Activated B cell treated with CpG ODN at 0.5 μM for 24 hours (primary cell): ENCODE results near the gene KCNH3. TPM values are rescaled to one million over a fixed set of nuclear protein-coding genes. Genes with fewer than 3 reads are reported as not detected.

Experiments used
- ATAC-seq: fragments of 200-7000 bp; cut with Tn5 transposase; one replicate; pipeline ENCODE4 v1.10.0; 2021; ENCODE audit warnings: low read depth, mild to moderate bottlenecking, moderate library complexity
- CTCF ChIA-PET: fragments of 350-600 bp; sonication (Branson Sonifier 250); formaldehyde crosslinking; loops from one replicate; lab custom pipeline; 2021; ENCODE audit warnings: antibody characterized with exemption; lab: Charles Lee
- POLR2A ChIA-PET: fragments of 350-600 bp; sonication (Branson Sonifier 250); formaldehyde crosslinking; loops from one replicate; lab custom pipeline; 2021; ENCODE audit warnings: antibody characterized with exemption; lab: Charles Lee
- DNase-seq: peaks from one replicate; pipeline ENCODE4 v3.0.0; 2022
- H3K27ac Mint-ChIP-seq: one replicate; pipeline ENCODE4 v1.8.0; 2020; ENCODE audit warnings: mixed read lengths
- H3K27me3 Mint-ChIP-seq: one replicate; pipeline ENCODE4 v1.8.0; 2021; ENCODE audit warnings: mixed read lengths
- H3K36me3 Mint-ChIP-seq: one replicate; pipeline ENCODE4 v1.8.0; 2021; ENCODE audit warnings: low read depth, mixed read lengths
- H3K4me1 Mint-ChIP-seq: one replicate; pipeline ENCODE4 v1.8.0; 2021; ENCODE audit warnings: mixed read lengths
- H3K4me3 Mint-ChIP-seq: one replicate; pipeline ENCODE4 v1.8.0; 2020; ENCODE audit warnings: mild to moderate bottlenecking, mixed read lengths
- H3K9me3 Mint-ChIP-seq: one replicate; pipeline ENCODE4 v1.8.0; 2020; ENCODE audit warnings: mixed read lengths
- CTCF ChIP-seq: fragments of 200-600 bp; IDR thresholded peaks from one replicate; pipeline ENCODE4 v1.8.0; 2022; ENCODE audit warnings: antibody characterized with exemption, mild to moderate bottlenecking
- intact Hi-C: fragments of 100-400 bp; cut with micrococcal nuclease; formaldehyde crosslinking; loops from one replicate; pipeline ENCODE4 v1.15.1; 2024
- total RNA-seq: library from RNA; stranded (reverse); gene quantifications from 2 replicates; pipeline ENCODE4 v1.2.3, GENCODE V29; 2022

The KCNH3 gene
- total RNA-seq, 1 donor from 2014 or later: 0.44 TPM

- DNase-seq (no peak), ATAC-seq (no peak)
- CTCF ChIA-PET: interaction anchor here (0.6 to 1.7 kb wide), 3 partner anchors 25 to 1366 kb away, joined by 3 to 4 read pairs (median 3); no protein-coding TSS in a partner anchor
- Mint-ChIP-seq H3K4me1 (no peaks in the 10 kb centered on the region), H3K27ac (no peak overlapping the region), H3K36me3 (peaks cover 37% of the 10 kb centered on the region), H3K27me3 (peaks cover 3% of the 10 kb centered on the region), H3K4me3 (no peak overlapping the region), H3K9me3 (no peaks in the 10 kb centered on the region)
- POLR2A ChIA-PET: interaction anchor here (1.1 kb wide), 1 partner anchor 198 kb away, joined by 4 read pairs; no protein-coding TSS in a partner anchor
- TF ChIP-seq CTCF: no peak
- intact Hi-C loops: no loop called here
These were observed 17.0 kb downstream of the KCNH3 start for GRCh38 chr12:49555631-49556390.

- ATAC-seq: no peak
- Mint-ChIP-seq H3K9me3 (no peaks in the 10 kb centered on the region), H3K36me3 (peaks cover 45% of the 10 kb centered on the region), H3K27me3 (no peaks in the 10 kb centered on the region), H3K4me1 (no peaks in the 10 kb centered on the region), H3K4me3 (no peak overlapping the region), H3K27ac (no peak overlapping the region)
- no peak for DNase-seq
- POLR2A ChIA-PET: interaction anchor here (1.1 kb wide), 1 partner anchor 198 kb away, joined by 4 read pairs; no protein-coding TSS in a partner anchor
- intact Hi-C loops: no loop called here
- no peak for TF ChIP-seq CTCF
- CTCF ChIA-PET: interaction anchor here (1.7 kb wide), 1 partner anchor 24 kb away, joined by 4 read pairs; no protein-coding TSS in a partner anchor
These were observed 17.8 kb downstream of the KCNH3 start for GRCh38 chr12:49556391-49557186.

- Mint-ChIP-seq H3K4me1 (no peaks in the 10 kb centered on the region), H3K27ac (no peak overlapping the region), H3K27me3 (no peaks in the 10 kb centered on the region), H3K36me3 (peaks cover 53% of the 10 kb centered on the region), H3K9me3 (no peaks in the 10 kb centered on the region), H3K4me3 (no peak overlapping the region)
- no peak for TF ChIP-seq CTCF
- intact Hi-C loops: no loop called here
- no peak for DNase-seq
- POLR2A ChIA-PET: interaction anchor here (0.9 to 1.1 kb wide), 2 partner anchors 10 to 199 kb away, joined by 3 to 4 read pairs; no protein-coding TSS in a partner anchor
- ATAC-seq: no peak
- CTCF ChIA-PET: interaction anchor here (1.7 kb wide), 1 partner anchor 23 kb away, joined by 4 read pairs; no protein-coding TSS in a partner anchor
These were observed 18.5 kb downstream of the KCNH3 start for GRCh38 chr12:49557187-49557916.

GRCh38 chr12:49557917-49558215 is 19.0 kb downstream of the KCNH3 start:
- intact Hi-C loops: no loop called here
- no peaks in the 10 kb centered on the region for H3K4me1 Mint-ChIP-seq
- DNase-seq: no peak
- no peak overlapping the region for H3K27ac Mint-ChIP-seq
- no peak for ATAC-seq
- CTCF ChIA-PET: interaction anchor here (0.6 kb wide), 1 partner anchor 179 kb away, joined by 4 read pairs; no protein-coding TSS in a partner anchor
- no peaks in the 10 kb centered on the region for H3K27me3 Mint-ChIP-seq
- POLR2A ChIA-PET: interaction anchor here (0.9 kb wide), 1 partner anchor 10 kb away, joined by 3 read pairs; no protein-coding TSS in a partner anchor
- H3K36me3 Mint-ChIP-seq: peaks cover 58% of the 10 kb centered on the region
- no peak for TF ChIP-seq CTCF
- no peak overlapping the region for H3K4me3 Mint-ChIP-seq
- H3K9me3 Mint-ChIP-seq: no peaks in the 10 kb centered on the region
